K562 (cell line): Measurements from ENCODE around the gene NEDD9. TPM values are rescaled to one million over a fixed set of nuclear protein-coding genes. Genes with fewer than 3 reads are reported as not detected.

Experiments
- ADNP ChIP-seq: fragments of 200-800 bp; sonication (Bioruptor generic); IDR thresholded peaks from 2 replicates; pipeline ENCODE4 v1.6.1; 2016; ENCODE audit warnings: missing genetic modification characterization, missing compliant biosample characterization
- ATF1 ChIP-seq, 2 experiments: fragments of 450-650 bp in 1 of 2; IDR thresholded peaks; 2 replicates each; pipeline ENCODE4 v1.6.1; 2016; ENCODE audit warnings: missing compliant biosample characterization in 1 of 2, missing genetic modification characterization in 1 of 2
- BHLHE40 ChIP-seq: IDR thresholded peaks from 2 replicates; pipeline ENCODE4 v1.6.1; 2011; ENCODE audit warnings: low read length, improper control_type of control experiment
- ERF ChIP-seq: fragments of 450-650 bp; formaldehyde crosslinking; IDR thresholded peaks from 2 replicates; pipeline ENCODE4 v1.4.0; 2020; ENCODE audit warnings: mild to moderate bottlenecking, mixed read lengths
- FOS ChIP-seq: IDR thresholded peaks from 3 replicates; pipeline ENCODE4 v1.6.1; 2011; ENCODE audit not compliant: insufficient read length; ENCODE audit errors: extremely low read depth
- HDAC1 ChIP-seq, 2 experiments: fragments of 450-650 bp; IDR thresholded peaks; 2 replicates each; pipeline ENCODE4 v1.6.1; 2016 to 2017; ENCODE audit warnings: inconsistent platforms in 1 of 2, mild to moderate bottlenecking in 1 of 2, moderate library complexity in 1 of 2
- JUND ChIP-seq, 2 experiments: IDR thresholded peaks; 2 replicates in 1 of 2; 3 replicates in 1 of 2; pipeline ENCODE4 v1.6.1; 2011; ENCODE audit warnings: borderline replicate concordance in 2 of 2, low read depth in 2 of 2, low read length in 2 of 2, improper control_type of control experiment in 1 of 2, missing biosample characterization in 1 of 2, missing genetic modification characterization in 1 of 2, missing genetic modification reagents in 1 of 2
- MEIS2 ChIP-seq: fragments of 450-650 bp; IDR thresholded peaks from 2 replicates; pipeline ENCODE4 v1.6.1; 2014; ENCODE audit warnings: mild to moderate bottlenecking; ENCODE audit not compliant: partially characterized antibody
- NFRKB ChIP-seq: fragments of 450-650 bp; IDR thresholded peaks from 2 replicates; pipeline ENCODE4 v1.6.1; 2016; ENCODE audit warnings: low read depth
- SRF ChIP-seq, 2 experiments: fragments of 250-450, 450-650 bp in 1 of 2; sonication (Bioruptor Pico) in 1 of 2; sonication (generic) in 1 of 2; formaldehyde crosslinking; IDR thresholded peaks; 2 replicates each; pipeline versions ENCODE4 v1.5.0 to v1.5.1; 2020 to 2022; ENCODE audit warnings: mild to moderate bottlenecking in 1 of 2, missing genetic modification reagents in 1 of 2
- ZBTB2 ChIP-seq: fragments of 450-650 bp; IDR thresholded peaks from 2 replicates; pipeline ENCODE4 v1.6.1; 2016; ENCODE audit warnings: antibody characterized with exemption
- ZEB2 ChIP-seq: fragments of 450-650 bp; IDR thresholded peaks from 2 replicates; pipeline ENCODE4 v1.6.1; 2016
- ZNF780A ChIP-seq: fragments of 250-450 bp; sonication (Bioruptor Pico); IDR thresholded peaks from 2 replicates; pipeline ENCODE4 v1.5.0; 2021; ENCODE audit warnings: mild to moderate bottlenecking
- polyA plus RNA-seq, 8 experiments: library from polyadenylated mRNA; depleted of rRNA in 4 of 8; stranded (reverse) in 5 of 8; unstranded in 3 of 8; fragments of >200 nt; fragmentation: Nextera tagmentation in 2 of 8; fragmentation: Illumina TruSeq in 1 of 8; extraction: Ambion mirVana in 2 of 8; extraction: Trizol in 1 of 8; gene quantifications; 2 replicates each; pipeline versions ENCODE4 v1.2.1 to v1.2.3, GENCODE V29; 2011 to 2014; ENCODE audit warnings: inconsistent platforms in 1 of 8, missing spikeins in 1 of 8
- total RNA-seq, 7 experiments: library from RNA; depleted of rRNA in 6 of 7; stranded (reverse); fragments of >200 nt in 6 of 7; fragmentation: Illumina TruSeq in 2 of 7; extraction: Trizol in 2 of 7; gene quantifications; 2 replicates each; pipeline versions ENCODE4 v1.2.1 to v1.2.3, GENCODE V29; 2011 to 2021; ENCODE audit warnings: low replicate concordance in 1 of 7
- TF ChIP-seq, protein P1 (sequence below): IDR thresholded peaks from 2 replicates; pipeline ENCODE4 v1.6.1; 2016; ENCODE audit warnings: missing genetic modification characterization, missing compliant biosample characterization
- TF ChIP-seq, protein P2 (sequence below), 3 experiments: fragments of 200-800 bp in 1 of 3; fragments of 250-450 bp in 1 of 3; fragments of 450-650 bp in 1 of 3; sonication (Bioruptor Pico) in 1 of 3; sonication (Bioruptor generic) in 1 of 3; formaldehyde crosslinking in 1 of 3; IDR thresholded peaks; 2 replicates each; pipeline versions ENCODE4 v1.6.1 to v1.8.0; 2016 to 2022; ENCODE audit warnings: mild to moderate bottlenecking in 2 of 3, missing genetic modification characterization in 2 of 3, missing compliant biosample characterization in 1 of 3, moderate library complexity in 1 of 3
- TF ChIP-seq, protein P3 (sequence below): fragments of 250-450 bp; sonication (Bioruptor Pico); IDR thresholded peaks from 2 replicates; pipeline ENCODE4 v1.8.0; 2021; ENCODE audit warnings: mild to moderate bottlenecking, moderate library complexity

NEDD9 gene
- total and polyA plus RNA-seq, 9 of the 15 experiments (the other 6 are each of a cell fraction or from before 2014, with no cell fraction given): 0.04 to 0.18 (median 0.15) TPM; not detected in 6

DNA sequence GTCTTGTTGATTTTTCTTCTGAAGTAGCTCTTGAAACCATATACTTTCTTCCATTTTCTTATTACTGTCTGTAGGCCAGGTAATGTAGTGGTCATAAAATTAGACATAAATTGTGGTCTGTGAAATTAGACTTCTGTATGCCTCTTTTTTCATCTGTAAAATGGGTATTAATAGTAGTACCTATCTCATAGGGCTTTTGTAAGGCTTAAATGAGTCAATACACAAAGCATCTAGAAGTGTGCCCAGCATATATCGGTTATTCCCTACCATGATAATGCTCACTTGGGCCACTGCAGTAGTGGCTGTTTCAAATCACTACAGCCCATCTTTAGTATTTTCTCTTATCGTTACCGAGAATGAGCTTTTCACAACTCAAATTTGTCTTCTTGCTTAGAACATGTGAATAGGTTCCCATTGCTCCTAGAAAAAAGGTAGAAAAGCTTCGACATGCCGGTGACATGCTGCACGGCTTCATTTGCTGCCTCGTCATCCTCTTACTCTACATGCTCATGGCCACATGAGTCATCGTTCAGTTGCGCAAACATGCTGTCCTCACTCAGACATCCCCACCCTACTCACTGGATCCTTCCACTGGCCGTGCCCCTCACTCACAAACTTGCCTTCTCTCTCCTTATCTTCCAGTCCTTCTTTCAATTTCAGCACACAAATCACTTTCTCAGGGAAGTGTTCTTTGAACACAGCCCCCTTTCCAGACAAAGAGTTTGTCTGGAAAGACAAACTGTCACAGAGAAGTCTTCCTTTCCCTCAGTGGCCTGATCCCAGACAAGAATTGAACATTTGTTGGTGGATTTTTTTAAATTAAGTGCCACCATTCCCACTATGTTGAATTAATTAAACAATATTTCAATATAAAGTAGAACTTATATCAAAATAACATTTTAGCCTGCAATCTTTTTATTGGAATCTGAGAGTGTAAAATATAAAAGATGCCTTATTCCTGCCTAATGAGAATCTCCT lies 88.8 kb downstream of the NEDD9 start (continued):
- TF ChIP-seq, protein P1, sequence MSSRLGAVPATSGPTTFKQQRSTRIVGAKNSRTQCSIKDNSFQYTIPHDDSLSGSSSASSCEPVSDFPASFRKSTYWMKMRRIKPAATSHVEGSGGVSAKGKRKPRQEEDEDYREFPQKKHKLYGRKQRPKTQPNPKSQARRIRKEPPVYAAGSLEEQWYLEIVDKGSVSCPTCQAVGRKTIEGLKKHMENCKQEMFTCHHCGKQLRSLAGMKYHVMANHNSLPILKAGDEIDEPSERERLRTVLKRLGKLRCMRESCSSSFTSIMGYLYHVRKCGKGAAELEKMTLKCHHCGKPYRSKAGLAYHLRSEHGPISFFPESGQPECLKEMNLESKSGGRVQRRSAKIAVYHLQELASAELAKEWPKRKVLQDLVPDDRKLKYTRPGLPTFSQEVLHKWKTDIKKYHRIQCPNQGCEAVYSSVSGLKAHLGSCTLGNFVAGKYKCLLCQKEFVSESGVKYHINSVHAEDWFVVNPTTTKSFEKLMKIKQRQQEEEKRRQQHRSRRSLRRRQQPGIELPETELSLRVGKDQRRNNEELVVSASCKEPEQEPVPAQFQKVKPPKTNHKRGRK (tag): no peak
- peak in 1 of 2 experiments; percentile 43; a peak in 1 of 4 replicates for TF ChIP-seq SRF (CRISPR knock-in tag; IDR thresholded peaks at IDR 0.05)
- TF ChIP-seq ZBTB2: peak; percentile 45; the same call in 1 of the 2 replicates
- no peak for TF ChIP-seq ATF1 (CRISPR knock-in tag; IDR thresholded peaks at IDR 0.05)
- peak; percentile 91 for TF ChIP-seq ATF1 (tag; IDR thresholded peaks at IDR 0.05)
- TF ChIP-seq BHLHE40: peak; percentile 76
- peak; percentile 100 for TF ChIP-seq JUND (IDR thresholded peaks at IDR 0.05; ENCODE audit: borderline replicate concordance, low read depth, low read length)
- TF ChIP-seq JUND (tag; IDR thresholded peaks at IDR 0.05; ENCODE audit: borderline replicate concordance, low read depth, low read length): peak; percentile 100
- no peak; the same call in 1 of the 2 replicates for TF ChIP-seq NFRKB
- no peak for TF ChIP-seq ADNP
- no peak for TF ChIP-seq ZNF780A (CRISPR knock-in tag)
- TF ChIP-seq, protein P2, sequence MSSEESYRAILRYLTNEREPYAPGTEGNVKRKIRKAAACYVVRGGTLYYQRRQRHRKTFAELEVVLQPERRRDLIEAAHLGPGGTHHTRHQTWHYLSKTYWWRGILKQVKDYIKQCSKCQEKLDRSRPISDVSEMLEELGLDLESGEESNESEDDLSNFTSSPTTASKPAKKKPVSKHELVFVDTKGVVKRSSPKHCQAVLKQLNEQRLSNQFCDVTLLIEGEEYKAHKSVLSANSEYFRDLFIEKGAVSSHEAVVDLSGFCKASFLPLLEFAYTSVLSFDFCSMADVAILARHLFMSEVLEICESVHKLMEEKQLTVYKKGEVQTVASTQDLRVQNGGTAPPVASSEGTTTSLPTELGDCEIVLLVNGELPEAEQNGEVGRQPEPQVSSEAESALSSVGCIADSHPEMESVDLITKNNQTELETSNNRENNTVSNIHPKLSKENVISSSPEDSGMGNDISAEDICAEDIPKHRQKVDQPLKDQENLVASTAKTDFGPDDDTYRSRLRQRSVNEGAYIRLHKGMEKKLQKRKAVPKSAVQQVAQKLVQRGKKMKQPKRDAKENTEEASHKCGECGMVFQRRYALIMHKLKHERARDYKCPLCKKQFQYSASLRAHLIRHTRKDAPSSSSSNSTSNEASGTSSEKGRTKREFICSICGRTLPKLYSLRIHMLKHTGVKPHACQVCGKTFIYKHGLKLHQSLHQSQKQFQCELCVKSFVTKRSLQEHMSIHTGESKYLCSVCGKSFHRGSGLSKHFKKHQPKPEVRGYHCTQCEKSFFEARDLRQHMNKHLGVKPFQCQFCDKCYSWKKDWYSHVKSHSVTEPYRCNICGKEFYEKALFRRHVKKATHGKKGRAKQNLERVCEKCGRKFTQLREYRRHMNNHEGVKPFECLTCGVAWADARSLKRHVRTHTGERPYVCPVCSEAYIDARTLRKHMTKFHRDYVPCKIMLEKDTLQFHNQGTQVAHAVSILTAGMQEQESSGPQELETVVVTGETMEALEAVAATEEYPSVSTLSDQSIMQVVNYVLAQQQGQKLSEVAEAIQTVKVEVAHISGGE (CRISPR knock-in tag; IDR thresholded peaks at IDR 0.05): peak in 1 of 3 experiments; percentile 66; a peak in 2 of 6 replicates
- peak; percentile 84 for TF ChIP-seq MEIS2
- TF ChIP-seq, protein P3, sequence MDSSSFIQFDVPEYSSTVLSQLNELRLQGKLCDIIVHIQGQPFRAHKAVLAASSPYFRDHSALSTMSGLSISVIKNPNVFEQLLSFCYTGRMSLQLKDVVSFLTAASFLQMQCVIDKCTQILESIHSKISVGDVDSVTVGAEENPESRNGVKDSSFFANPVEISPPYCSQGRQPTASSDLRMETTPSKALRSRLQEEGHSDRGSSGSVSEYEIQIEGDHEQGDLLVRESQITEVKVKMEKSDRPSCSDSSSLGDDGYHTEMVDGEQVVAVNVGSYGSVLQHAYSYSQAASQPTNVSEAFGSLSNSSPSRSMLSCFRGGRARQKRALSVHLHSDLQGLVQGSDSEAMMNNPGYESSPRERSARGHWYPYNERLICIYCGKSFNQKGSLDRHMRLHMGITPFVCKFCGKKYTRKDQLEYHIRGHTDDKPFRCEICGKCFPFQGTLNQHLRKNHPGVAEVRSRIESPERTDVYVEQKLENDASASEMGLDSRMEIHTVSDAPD: no peak
- TF ChIP-seq ZEB2: peak; percentile 64; the same call in 1 of the 2 replicates
- peak in 1 of 2 experiments; percentile 80; a peak in 2 of 4 replicates for TF ChIP-seq HDAC1 (IDR thresholded peaks at IDR 0.05)
- TF ChIP-seq ERF: peak; percentile 58; the same call in 1 of the 2 replicates
- TF ChIP-seq FOS: peak; percentile 80
